Limb (tissue), 2 donors: ENCODE data around the gene ADAMTSL2.

ENCODE experiments used
- DNase-seq, 2 donors: peaks; one replicate each; pipeline ENCODE4 v3.0.0-alpha.2; 2016; ENCODE audit errors: extremely low spot score in 2 of 2

Gene ADAMTSL2

GRCh38 chr9:133499892-133500270, 34.6 kb upstream of the ADAMTSL2 start:
- DNase-seq: no peak

DNA sequence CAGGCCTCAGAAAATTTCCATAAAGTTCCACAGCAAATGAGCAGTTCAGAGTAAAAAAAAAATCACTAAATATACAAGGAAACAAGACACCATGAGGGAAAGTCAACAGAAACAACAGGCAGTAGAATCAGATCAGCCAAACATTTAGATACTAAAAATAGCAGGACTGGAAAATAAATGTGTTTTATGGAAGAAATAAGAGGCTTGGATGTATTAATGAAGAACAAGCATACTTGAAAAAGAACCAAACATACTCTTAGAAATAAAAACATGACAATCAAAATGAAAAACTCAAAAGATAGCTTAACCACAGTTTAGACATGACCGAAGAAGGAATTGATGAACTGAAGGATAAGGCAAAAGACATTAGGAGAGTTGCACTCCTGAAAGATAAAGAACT, 32.4 kb upstream of the ADAMTSL2 start:
- DNase-seq: no peak

- DNase-seq: no peak
These were observed 29.2 kb upstream of the ADAMTSL2 start for GRCh38 chr9:133505186-133505830.

DNA sequence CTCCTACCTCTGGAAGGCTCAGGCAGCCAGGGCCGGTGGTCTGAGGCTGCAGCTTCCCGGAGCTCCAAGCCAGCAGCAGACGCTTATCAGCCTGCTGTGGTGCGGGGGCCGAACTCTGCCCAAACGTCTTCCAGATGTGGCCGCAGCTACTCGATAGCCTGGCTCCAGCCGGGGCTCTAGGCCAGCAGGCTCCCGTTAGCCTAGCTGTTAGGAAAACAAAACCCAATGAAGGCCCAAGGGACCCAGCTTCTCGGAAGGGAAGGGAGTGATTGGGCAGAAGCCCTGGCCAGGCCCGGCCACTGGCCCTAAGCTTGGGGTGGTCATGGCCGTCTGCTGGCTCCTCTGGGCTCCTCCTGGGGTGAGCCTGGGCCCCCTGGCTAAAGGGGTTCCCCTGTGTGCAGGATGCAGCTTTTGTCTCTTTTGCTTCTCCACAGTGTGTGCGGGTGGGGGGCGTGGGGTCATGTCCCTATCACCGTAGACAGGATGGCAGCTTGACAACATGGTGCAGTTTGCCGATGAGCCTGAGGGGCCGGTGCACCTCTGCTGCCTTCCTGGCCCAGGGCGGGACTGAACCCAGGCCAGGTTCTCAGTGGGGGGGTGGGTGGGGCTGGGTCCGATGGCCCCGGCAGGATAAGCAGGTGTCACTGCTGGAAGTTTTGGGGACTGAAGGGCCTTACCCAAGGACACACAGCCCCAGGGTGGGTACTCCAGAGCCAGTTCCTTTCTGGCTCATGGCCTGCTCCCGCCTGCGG, 28.4 kb upstream of the ADAMTSL2 start:
- DNase-seq: no peak

- DNase-seq: no peak
These were observed 27.9 kb upstream of the ADAMTSL2 start for GRCh38 chr9:133506653-133507038.

DNA sequence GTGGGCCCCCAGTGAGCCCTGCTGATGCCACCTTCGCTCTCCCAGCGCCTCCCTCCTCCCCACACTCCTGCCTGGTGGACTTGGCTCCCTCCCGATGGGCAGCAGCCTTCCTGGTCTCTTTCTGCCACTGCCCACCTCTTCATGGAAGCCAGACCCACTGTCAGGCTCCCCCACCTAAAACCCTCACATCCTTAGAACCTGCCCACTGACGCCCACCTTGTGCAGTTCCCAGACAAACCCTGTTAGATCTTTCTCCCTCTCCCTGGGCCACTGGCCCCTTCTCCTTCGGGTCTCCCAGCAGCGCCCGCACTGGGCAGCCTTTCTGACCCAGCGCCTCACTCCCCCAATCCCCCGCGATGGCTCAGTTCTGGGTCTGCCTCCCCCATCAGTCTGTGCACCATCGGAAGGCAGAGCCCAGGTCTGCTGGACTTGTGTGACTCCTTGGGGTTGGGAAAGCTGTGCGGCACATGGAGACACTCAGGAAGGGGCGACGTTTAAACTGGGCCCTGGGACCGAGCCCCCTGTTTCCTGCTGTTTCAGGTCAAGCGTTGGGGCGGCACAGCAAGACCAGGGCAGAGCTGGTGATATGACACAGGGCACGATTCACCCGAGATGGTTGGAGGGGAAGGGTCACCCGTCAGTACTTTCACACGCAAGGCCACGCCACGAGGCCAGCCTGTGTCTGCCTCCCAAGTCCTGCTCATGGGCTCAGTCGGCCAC, 27.1 kb upstream of the ADAMTSL2 start:
- no peak for DNase-seq

- no peak for DNase-seq
These were observed 26.5 kb upstream of the ADAMTSL2 start for GRCh38 chr9:133508046-133508445.

DNA sequence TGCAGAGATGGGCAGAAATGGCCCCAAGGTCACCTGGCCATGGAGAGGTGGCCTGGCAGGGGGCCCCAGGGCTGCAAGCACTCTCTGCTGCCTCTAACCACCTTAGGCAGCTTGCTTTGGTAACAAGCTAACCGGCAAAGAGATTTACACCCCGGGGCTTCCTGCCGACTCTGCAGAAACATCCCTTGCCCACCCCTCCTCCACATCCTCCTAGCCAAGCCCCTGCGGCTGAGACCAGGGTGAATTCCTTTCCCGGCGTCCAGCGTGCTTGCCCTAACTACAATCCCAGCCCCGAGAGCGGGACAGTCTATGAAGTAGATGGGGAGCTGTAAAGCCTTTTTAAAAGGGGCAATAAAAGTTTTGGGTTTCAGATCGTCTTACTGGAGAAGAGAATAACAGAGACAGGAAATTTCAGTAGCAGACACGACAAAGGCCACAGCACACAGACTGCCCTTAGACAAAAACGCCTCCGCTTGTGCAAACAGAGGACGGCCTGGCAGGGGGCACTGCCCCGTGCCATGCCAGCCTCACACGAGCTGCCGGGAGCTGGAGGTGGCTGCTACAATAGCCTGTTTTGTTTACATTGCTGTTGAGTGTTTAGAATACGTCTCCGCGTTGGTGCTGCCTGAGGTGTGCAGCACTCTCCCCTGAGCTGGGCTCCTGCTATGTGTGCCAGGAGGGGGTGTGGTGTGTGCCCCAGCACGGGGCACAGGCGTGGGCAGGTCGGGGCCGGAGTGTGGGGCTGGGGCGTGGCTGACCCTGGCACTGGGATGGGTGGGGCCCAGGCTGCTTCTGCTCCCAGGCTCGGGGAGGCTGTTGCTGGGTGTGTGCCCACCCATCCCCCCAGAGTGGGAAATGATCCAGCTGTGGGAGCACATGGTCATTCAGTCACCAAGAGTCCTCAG, 25.1 kb upstream of the ADAMTSL2 start:
- no peak for DNase-seq

DNA sequence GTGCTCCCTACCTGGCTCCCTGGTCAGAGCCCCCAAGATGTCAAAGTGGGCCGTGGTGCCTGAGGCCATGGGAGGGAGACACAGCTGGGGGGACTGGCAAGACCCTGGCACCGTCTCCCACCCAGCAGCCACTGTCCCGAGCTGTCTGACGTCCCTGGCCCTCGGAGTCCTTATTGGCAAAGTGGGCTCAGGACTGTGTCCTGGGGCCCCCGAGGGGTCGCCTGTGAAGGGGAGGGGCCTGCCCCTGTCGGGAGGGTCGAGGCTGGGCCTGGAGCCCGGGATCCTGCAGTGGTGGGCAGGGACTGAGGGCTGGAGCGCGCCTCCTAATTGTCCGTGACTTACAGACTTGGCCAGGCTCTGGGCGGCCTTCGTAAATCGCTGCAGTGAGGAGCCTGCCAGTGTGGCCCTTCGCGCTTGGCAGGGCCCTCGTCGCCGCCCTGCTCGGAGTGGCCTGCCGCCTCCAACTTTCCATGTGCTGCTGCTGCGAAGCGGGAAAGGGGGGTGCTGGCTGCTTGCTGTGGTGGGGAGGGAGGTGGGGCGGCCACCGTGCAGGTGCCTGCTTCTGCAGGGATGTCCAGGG, 23.5 kb upstream of the ADAMTSL2 start:
- DNase-seq: no peak

DNA sequence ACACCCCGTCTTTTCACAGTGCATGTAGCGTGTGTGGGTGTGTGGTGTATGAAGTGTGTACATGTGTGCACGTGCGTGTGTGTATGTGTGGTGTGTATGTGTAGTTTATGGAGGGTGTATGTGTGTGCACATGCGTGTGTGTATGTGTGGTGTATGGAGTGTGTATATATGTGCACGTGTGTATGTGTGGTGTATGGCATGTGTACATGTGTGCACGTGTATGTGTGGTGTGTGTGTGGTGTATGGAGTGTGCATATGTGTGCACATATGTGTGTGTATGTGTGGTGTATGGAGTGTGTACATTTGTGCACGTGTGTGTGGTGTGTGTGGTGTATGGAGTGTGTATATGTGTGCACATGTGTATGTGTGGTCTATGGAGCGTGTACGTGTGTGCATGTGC, 22.9 kb upstream of the ADAMTSL2 start:
- DNase-seq: no peak

- DNase-seq: no peak
These were observed 22.0 kb upstream of the ADAMTSL2 start for GRCh38 chr9:133512253-133513213.

DNA sequence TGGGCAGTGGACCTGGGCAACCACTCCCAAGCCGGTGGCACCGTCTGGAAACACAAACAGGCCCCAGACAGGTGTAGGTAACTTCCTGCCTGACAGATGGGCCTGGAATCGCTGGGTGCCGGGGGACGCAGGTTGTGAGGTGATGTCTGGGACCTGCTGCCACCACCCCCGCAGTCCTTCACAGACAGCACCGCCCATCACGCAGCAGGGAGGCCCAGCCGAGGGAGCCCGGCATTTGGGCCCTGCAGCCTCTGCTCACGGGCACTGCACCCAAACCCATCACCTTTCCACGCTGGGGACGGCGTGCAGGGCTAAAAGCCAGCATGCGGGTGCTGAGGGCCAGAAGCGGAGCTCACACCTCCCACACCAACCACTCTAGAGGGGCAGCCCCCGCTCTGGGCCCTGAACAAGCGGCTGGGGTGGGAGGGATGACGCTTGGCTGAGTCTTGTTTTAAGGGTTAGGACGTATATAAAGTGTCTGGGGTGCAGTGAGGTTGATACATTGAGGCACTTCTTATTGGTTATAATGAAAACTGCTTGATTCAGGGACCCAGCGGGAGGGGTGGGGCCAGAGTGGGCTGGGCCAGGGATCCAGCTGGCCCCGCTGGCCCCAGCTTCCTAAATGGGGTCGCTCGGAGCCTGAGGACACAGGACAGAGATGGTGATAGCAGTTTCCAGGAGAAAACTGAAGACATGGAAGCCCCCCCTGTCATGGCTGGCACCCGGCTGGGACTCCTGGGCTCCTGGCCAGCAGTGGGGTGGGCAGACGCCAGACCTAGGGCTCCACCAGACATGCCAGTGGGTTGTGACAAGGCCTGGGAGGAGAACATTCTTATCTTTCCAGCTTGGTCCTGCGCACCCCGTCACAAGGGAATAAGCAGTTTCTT, 21.0 kb upstream of the ADAMTSL2 start:
- DNase-seq: no peak

DNA sequence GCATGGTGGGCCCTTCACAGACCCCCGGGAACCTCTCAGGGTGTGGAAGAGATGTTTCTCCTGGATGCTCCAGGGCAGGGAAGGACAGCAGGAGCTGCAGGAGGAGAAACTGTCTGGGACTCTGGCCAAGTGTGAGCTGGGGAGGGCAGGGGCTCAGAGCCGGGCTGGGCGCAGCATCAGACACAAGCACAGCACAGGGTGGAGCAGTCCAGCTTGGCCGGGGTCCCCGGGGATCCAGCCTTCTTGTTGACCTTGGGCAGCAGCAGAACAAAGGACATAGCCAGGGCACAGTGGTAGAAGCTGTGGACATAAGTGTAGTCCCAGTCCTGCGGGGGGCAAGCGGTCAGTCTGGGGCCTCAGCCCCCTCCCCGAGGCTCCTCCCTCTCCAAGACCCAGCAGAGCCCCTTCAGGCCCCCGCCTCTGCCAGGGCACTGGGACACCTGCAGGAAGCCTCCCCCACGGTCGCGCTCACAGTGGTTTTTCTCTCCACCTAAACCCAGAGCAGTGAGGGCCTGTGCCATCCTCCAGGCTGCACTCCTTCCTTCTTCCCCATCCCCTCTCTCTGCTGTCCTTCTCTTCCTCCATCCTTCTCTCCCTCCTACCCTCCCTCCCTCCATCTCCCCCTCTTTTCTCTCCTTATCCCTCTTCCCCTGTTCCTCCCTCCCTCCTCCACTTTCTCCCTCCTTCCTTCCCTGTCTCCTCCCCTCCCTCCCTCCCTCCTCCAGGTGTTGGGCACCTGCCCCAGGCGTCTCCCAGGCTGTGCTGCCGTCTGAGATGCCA, 19.9 kb upstream of the ADAMTSL2 start:
- no peak for DNase-seq

- no peak for DNase-seq
These were observed 19.3 kb upstream of the ADAMTSL2 start for GRCh38 chr9:133515240-133515610.

DNA sequence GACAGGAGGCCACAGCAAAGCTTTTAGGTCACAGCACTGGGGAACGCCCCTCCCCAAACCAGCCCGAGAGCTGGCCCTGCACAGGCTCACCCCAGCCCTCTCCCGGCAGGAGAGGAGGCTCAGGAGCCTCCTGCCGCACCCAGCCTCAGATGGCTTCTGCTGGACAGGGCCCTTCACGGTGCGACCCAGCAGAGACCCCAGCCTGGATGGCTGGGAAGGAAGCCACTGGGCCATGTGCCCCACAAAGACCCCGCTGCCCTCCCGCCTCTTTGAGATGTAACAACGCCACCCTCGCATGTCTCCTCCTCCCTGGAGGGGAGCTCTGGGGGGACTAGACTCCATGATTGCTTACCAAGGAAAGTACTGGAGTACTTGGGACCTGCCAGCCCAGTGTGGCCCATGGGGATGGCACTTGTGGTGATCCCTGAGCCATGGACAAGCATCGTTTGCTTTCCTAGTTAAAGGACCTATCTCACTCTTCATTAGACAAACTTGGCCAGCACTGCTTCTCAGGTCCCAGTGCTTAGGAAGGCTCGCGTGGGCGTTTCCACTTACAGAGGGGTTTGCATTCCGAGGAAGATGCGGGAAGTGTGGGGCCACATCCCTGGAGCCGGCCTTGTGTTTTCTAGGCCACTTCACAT, 18.8 kb upstream of the ADAMTSL2 start:
- no peak for DNase-seq

GRCh38 chr9:133516256-133516960, 18.1 kb upstream of the ADAMTSL2 start:
- no peak for DNase-seq

- DNase-seq: no peak
These were observed 17.5 kb upstream of the ADAMTSL2 start for GRCh38 chr9:133516961-133517350.
